Endothelial cell of coronary artery (primary cell): Measurements from ENCODE around the gene UGP2. TPM values are rescaled to one million over a fixed set of nuclear protein-coding genes. Genes with fewer than 3 reads are reported as not detected.

ENCODE experiments used
- total RNA-seq: library from RNA; depleted of rRNA; stranded (reverse); fragments of >200 nt; gene quantifications from 2 replicates; pipeline ENCODE4 v1.2.3, GENCODE V29; 2014

Gene UGP2
- 44.6 and 54.1 TPM in 2 replicates for total RNA-seq

DNA sequence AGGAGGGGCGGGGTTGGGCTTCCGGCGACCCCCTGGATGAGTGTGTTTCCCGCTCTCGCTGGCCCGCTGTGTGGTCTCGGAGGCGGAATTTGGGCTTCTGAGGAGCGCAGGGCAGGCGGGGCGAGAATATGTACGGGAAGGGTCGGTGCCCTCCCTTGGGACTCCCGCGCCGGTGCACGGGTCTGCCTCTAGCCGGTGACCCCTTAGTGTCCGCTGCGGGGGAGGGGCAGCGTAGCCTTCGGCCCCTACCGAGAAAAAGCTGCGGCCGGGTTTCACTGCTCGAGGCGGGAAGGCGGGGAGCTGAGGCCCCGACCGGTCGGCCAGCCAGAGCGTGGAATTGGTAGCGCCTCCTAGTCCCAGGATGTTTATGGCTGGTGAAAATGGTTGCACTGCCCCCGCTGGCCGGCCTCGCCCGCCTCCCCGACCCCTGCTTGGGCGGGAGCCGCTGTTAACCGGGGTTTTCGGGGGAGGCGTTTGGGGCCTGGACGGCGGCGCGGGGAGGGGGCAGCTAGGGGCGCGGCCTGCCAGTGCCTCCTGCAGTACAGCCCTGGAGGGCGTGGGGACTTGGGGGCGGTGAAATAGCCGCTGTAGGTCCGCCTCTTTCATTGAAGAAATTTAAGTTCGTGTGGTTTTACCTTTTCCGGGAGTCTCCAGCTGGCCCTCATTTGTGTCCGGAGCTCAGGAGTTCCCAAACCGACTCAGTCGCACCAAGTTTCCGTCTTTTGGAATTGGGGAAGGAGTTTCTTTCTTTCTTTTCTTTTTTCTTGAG, at the start of gene UGP2:
Gene UGP2 (plus strand): TSS at position 643 of the 769 bp plus-strand sequence. CDS start 290 bp downstream, outside the sequence.

Other genes starting within 250 kb of the UGP2 start
- 13.7 and 19.0 TPM in 2 replicates for gene VPS54, start 177.5 kb downstream of the UGP2 start, total RNA-seq